HG02759 (cell line): Measurements from ENCODE around the gene CCDC7.
A peak's percentile ranks its signal among the peaks of the same experiment; 100 is the strongest.
"Not testable (repeated sequence)": the region's sequence is repeated elsewhere in the genome, so short reads cannot be mapped to it uniquely, and the experiment has no call there.

Experiments used
- ATAC-seq: cut with Tn5 transposase; IDR thresholded peaks from one replicate; pipeline ENCODE4 v1.9.1; 2021; ENCODE audit warnings: mild to moderate bottlenecking, moderate library complexity; ENCODE audit not compliant: unreplicated experiment

The CCDC7 gene

DNA sequence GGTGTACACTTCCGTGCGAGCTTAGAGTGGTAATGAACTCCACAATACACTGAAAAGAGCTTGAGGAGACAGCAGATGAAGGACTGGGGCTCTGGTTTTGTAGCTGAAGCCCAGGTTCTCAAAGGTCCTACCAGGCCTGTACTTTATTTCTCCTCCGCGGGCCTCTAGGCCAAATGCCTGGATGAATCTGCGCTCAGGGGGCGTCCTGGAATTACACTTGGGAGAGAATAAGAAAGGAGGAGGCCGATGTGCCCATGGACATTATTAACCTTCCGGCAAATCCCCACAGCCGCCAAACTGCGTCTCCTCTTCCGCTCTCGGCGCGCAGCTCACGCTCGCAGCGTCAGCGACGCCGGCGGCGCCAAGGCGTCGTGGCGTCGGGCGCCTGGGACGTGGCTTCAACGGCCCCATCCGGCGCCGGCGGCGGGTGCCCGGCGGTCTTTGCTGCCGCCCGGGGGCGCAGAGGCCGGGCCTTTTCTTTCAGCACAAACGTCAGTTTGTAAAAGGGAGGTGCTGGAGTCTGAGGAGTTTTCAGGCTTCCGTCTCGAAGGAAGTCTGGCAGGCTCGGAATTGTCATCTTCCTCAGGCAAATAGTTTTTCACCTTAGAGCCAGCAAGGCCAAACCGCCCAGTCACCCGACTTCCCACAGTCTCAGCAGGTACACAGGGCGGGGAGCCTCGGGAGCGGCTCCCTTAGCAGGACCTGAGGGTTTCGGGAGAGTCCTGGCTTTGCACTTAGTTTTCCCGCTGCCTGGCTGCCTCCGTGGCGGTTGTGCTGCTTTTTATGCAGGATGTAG lies at the start of gene CCDC7:
Gene CCDC7, plus strand, starts transcription at position 401 of the 796 bp plus-strand sequence. CDS start 5,503 bp downstream, outside the sequence.
- ATAC-seq: peak; percentile 98

DNA sequence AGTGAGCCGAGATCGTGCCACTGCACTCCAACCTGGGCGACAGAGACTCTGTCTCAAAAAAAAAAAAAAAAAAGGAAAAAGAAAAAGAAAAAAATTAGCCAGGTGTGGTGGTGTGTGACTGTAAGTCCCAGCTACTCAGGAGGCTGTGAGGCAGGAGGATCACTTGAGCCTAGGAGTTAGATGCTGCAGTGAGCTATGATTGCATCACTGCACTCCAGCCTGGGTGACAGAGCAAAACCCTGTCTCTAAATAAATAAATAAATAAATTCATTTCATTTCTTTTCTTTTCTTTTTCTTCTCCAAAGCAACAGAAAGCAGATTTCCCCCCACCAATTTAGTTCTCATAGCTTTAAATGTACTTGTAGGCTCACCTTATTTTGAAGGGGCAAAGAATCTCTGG lies 48.8 kb upstream of the CCDC7 start:
- not testable (repeated sequence) for ATAC-seq

DNA sequence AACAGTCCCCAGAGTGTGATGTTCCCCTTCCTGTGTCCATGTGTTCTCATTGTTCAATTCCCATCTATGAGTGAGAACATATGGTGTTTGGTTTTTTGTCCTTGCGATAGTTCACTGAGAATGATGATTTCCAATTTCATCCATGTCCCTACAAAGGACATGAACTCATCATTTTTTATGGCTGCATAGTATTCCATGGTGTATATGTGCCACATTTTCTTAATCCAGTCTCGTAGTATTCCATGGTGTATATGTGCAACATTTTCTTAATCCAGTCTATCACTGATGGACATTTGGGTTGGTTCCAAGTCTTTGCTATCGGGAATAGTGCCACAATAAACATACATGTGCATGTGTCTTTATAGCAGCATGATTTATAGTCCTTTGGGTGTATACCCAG lies 46.2 kb upstream of the CCDC7 start:
- ATAC-seq: not testable (repeated sequence)

DNA sequence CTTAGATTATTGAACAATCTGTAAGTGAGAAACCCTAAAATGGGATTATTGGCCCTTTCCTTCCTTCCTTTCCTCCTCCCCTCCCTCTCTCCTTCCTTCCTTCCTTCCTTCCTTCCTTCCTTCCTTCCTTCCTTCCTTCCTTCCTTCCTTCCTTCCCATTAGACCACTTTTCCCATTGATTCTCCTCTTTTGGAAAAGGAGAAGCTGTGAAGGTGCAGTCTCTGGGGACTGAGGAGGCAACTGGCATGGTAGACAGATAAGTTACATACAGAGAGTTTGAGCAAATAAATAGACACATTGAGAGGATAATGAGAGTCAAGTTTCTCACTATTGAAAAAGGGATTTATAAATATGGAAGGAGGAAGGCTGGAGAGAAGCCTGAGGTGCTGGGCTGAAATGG lies 45.0 kb upstream of the CCDC7 start:
- no peak for ATAC-seq

DNA sequence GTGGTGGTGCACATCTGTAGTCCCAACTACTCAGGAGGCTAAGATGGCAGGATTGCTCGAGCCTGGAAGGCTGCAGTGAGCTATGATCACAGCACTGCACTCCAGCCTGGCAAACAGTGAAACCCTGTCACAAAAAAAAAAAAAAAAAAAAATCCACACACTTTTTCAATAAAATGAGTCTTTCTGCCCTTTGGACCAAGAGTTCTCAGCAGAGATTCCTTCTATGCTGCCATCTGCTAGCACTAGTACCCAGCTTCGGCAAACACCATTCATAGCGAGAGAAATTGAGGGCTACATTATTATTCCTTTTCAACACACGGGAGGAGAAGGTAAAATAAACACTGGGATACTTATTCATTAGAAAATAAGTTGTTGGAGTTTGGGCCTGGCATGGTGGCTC lies 43.4 kb upstream of the CCDC7 start:
- no peak for ATAC-seq

DNA sequence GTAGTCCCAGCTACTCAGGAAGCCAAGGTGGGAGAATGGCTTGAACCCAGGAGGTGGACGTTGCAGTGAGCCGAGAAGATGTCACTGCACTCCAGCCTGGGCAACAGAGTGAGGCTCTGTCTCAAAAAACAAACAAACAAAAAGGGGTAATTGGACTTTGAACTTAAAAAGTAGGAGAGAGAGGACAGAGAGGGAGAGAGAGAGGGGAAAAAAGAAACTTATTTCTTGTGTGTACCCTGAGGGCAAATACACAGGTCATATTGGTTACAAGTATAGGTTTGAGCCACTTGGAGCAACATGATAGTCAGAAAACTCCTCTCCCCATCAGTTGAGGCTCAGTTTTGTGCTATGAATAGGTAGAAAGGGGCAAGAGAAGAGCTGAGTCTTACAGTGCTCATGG lies 42.8 kb upstream of the CCDC7 start:
- ATAC-seq: no peak

DNA sequence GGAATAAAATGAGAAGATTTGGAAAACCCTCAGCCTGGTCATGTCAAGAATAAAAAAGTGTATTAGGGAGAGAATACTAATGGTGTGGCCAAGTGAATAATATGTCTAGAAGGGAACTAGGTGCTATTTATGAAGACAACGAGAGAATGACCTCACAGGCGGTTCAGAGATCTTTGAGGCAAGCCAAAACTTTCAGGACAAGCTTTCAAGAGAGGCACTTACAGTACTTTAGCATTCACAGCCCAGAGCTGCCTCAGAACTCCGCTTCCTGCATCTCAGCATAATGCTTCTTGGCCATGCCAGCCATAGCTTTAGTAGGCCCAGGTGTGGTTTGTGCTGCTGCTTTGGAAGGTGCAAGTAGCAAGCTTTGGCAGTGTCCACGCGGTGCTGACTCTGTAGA lies 37.2 kb upstream of the CCDC7 start:
- ATAC-seq: no peak

DNA sequence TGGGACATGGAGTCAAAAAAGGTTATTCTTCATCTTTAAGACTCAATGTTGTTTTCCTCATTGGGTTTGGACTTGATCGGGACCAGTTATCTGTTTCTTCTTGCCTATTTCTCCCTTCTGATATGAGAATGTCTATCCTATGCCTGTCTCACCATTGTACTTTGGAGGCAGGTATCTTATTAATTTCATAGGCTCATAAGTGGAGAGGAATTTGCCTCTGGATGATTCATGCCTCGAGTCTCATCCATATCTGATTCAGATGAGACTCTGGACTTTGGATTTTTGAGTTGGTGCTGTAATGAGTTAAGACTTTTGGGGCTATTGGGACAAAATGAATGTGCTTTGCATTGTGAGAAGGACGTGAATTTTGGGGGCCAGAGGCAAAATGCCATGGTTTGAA lies 36.2 kb upstream of the CCDC7 start:
- no peak for ATAC-seq

DNA sequence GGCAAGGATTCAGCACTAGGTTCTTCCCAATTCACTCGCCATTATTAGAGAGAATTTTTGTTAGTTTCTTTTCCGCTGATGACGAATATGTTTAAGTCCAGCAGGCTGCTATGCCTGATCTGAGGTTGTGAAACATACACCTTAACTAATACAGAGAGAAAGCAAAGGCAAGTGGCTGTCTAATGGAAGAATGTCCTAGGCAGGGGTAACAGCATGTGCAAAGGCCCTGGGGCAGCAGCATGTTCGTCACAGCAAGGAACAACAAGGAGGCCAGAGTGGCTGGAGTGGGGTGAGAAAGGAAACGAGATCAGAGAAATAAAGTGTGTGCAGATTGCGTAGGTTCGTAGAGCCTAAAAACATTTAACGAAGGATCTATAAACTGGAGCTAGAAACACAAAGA lies 35.4 kb upstream of the CCDC7 start:
- no peak for ATAC-seq

DNA sequence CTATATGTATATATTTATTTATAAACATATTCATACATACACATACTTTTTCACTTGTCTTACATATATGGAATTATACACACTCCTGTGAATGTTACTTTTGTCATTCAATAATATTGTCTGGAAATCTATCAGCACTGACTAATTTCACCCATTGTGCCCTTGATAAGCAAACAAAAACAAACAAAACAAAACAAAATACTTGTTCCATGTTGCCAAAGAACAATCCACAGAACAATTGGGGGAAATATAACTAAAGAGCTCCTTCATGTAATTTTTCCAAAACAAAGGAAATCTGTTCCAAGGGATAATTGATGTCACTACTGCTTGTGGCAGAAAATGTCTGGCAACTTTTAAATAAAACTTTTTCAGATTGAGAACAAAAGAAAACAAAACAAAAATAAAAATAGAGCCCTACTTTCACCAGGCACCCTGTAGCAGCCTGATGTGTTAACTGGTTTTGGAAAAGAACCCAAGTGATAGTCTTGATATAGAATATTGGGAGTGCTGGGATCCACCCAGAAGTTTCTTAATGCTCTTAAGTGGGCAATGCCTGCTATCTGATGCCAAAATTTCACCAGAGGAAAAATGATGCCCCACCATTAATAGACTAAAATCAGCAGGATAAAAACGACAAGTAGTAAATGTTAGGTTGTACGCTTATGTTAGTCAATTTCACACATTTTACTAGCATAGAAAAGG lies 34.0 kb upstream of the CCDC7 start:
- no peak for ATAC-seq

DNA sequence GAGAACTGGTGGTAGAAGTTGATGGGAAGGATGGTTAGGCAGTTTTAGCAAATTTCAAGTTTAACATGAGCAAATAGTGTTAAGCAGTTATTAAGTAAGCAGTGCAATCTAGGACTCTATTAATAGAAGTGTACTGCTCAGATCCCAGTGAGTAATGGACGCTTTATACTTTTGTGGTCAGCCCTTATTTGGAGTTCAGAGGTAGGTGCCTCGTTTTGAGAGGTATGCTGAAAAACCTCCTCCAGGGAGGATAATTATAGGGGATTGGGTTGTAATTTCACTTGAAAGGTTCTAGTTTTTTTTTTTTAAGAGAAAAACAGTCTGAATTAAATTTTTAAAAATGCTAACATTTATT lies 33.5 kb upstream of the CCDC7 start:
- ATAC-seq: no peak

DNA sequence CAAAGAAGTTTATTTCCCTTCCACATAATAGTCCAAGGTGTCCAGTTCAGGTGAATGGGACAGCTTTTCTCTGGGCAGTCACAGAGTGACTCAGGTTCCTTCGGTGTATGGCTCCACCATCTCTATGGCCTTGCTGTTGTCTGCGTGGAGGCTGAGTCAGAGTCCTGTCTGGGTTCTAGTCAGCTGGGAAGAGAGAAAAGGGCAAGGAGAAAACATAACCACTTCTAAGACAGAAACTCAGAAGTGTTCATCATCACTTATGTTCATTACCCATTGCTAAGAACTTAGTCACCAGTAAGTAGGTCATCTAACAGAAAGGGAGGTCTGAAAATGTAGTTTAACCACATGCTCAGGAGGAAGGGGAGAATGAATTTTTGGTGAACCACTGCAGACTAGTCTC lies 32.4 kb upstream of the CCDC7 start:
- no peak for ATAC-seq

DNA sequence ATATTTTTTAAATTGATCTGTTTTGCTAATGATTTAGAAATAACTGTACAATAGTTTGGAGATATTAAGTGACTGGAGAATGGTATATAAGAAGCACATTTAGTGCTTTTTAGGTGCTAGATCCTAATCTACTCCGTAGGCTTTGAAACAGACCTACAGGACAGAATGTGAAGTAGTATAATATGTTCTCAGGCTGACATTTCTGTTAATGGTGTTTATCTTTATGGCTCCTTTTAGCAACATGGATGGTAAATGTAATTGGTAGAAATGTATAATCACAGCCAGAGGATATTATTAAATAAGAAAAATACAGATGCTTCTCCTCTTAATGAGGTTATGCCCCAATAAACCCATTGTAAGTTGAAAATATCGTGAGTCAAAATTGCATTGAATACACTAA lies 30.6 kb upstream of the CCDC7 start:
- no peak for ATAC-seq

DNA sequence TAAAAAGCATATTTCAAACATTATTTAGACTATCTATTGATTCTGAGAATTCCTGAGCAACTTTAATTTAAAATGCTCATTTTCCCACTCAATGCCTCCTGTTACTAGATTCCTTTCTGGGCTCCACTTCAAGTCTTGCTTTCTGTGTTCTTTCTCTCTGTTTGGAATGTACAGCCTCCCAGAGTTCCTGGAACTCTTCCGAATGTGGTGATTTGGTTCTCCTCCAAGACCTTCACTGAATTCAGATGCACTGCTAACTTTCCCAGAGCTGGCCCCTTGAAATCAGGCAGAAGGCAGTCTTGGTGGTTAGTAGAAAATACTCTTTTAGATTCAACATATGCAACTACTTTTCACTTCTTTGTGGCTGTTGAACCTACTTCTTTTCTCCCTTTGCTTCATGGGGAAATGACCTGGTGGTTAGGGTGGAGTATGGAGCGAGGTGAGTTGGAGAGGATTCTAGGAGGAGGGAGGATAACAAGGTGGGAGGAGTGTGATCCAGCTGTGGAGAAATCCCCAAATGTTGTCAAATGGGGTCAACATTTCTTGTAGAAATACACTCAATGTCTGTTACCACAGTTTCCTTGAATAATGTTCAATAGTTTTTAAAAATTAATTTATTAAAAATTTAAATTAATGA lies 27.9 kb upstream of the CCDC7 start:
- ATAC-seq: no peak

DNA sequence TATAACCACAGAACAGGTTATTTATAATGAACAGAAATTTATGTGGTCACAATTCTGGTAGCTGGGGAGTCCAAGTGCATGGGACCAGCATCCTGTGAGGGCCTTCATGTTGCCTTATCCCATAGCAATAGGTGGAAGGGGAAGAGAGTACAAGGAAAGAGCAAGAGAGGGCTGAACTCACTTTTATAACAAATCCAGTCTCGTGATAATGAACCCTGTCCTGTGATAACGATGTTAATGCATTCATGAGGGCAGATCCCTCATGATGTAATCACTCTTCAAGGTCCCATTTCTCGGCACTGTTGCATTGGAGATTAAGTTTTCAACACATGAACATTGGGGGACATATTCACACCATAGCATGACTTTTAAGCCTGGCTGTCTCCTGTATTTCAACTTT lies 27.4 kb upstream of the CCDC7 start:
- no peak for ATAC-seq

DNA sequence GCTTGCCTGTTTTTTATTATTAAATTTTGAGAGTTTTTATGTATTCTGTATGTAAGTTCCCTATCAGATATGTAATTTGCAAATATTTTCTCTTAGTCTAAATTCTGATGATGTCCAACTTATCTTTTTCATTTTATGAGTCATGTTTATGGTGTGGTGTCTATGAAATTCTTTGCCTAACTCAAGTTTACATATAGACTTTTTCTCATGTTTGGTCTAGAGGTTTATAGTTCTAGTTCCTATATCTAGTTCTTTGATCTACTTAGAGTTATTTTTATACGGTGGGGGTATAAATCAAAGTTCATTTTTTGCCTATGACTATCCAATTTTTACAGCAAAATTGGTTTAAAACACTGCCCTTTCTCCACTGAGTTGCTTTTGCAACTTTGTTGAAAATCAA lies 26.3 kb upstream of the CCDC7 start:
- ATAC-seq: no peak

DNA sequence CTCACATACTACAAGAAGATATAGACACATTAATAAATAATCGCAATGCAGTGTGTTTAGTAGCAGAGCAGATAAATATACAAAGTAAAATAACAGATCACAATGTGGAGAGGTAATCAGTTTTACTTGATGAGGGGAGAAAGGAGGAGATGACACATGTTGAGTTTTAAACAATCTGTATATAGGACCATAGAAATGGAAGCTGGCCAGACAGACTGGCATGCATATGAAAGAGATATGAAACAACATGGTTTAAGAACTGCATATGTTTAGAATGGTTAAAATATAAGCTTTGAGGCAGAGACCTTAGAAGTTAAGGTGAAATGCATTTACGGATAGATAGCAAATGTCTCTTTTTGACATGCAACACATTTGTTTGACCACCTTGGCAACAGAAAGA lies 19.8 kb upstream of the CCDC7 start:
- ATAC-seq: no peak

DNA sequence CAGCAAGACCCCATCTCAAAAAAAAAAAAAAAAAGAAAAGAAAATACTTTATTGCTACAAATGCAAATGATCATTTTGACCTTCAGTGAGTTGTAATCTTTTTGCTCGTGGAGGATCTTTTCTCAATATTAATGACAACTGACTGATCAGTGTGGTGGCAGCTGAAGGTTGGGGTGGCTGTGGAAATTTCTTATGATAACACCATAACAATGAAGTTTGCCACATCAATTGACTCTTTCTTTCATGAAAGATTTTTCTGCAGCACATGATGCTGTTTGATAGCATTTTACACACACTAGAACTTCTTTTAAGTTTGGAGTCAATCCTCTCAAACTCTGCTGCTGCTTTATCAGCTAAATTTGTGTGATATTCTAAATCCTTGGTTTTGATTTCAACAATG lies 12.4 kb upstream of the CCDC7 start:
- ATAC-seq: no peak

DNA sequence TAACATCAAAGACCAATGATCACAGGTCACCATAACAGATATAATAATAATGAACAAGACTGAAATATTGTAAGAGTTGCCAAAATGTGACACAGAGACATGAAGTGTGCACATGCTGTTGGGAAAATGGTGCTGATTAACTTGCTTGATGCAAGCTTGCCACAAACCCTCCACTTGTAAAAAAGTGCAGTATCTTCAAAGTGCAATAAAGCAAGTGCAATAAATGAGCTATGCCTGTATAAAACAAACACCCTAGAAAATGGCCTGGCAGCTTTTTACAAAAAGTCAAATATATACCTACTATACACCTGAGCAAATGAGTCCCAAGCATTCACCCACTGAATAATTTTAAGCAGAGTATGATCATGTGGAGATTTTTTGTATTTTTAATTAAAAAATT lies 9.7 kb upstream of the CCDC7 start:
- ATAC-seq: no peak

DNA sequence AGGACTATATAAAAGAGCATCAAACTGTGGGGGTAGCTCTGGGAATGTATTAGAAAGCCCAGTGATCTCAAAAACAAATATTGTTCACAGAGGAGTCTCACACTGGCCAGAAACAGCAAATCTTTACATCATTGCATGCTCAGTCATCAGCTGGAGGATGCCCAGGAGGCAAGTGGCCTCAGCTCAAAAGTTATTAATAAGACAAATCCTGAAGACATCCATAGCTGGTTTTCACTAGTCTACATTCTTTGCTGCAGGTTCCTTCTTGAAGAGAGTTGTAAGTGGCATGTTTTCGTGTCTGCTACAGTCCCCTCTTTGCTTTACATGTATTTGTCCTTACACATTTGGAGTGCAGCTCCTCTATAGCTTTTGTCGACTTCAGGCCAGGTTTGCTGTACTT lies 8.6 kb upstream of the CCDC7 start:
- ATAC-seq: no peak

DNA sequence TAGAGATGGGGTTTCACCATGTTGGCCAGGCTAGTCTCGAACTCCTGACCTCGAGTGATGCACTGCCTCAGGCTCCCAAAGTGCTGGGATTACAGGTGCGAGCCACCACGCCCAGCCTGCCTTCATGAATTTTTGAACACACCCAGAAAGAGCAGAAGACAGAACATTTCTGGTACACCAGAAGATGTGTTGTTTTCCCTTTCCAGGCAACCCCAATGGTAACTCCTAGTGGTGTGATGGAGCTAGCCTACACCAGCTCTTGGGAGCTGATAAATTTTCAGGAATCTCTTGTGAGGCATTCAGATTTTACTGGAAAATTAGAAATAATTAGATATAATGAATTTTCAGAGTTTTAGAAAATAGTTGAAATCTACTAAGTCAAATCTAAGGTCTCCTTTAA lies 904 bp upstream of the CCDC7 start:
- no peak for ATAC-seq
